Activated T-helper 17 cell treated with anti-CD3 and anti-CD28 coated beads, Interleukin-2, amount 50 U/mL, for 72 hours (primary cell): ENCODE results near the gene PSMD14. TPM values are rescaled to one million over a fixed set of nuclear protein-coding genes. Genes with fewer than 3 reads are reported as not detected.

Experiments used
- ATAC-seq: fragments of 150-1000 bp; cut with Tn5 transposase; replicated peaks from 2 replicates; pipeline ENCODE4 v1.10.0; 2021; ENCODE audit warnings: mild to moderate bottlenecking, moderate library complexity
- H3K27ac Mint-ChIP-seq: one replicate; pipeline ENCODE4 v1.8.0; 2022; ENCODE audit warnings: mixed read lengths
- H3K27me3 Mint-ChIP-seq: one replicate; pipeline ENCODE4 v1.8.0; 2022; ENCODE audit warnings: mixed read lengths
- H3K36me3 Mint-ChIP-seq: one replicate; pipeline ENCODE4 v1.8.0; 2022; ENCODE audit warnings: low read depth, mild to moderate bottlenecking, mixed read lengths
- H3K4me1 Mint-ChIP-seq: one replicate; pipeline ENCODE4 v1.8.0; 2022; ENCODE audit warnings: mixed read lengths
- H3K4me3 Mint-ChIP-seq: one replicate; pipeline ENCODE4 v1.8.0; 2022; ENCODE audit warnings: mild to moderate bottlenecking, mixed read lengths
- H3K9me3 Mint-ChIP-seq: one replicate; pipeline ENCODE4 v1.8.0; 2022; ENCODE audit warnings: mixed read lengths
- total RNA-seq, 2 donors: library from RNA; stranded (reverse); gene quantifications; one replicate each; pipeline ENCODE4 v1.2.3, GENCODE V29; 2022

PSMD14 gene
- total RNA-seq, 2 donors from 2014 or later, result 80.1 to 119 TPM

DNA sequence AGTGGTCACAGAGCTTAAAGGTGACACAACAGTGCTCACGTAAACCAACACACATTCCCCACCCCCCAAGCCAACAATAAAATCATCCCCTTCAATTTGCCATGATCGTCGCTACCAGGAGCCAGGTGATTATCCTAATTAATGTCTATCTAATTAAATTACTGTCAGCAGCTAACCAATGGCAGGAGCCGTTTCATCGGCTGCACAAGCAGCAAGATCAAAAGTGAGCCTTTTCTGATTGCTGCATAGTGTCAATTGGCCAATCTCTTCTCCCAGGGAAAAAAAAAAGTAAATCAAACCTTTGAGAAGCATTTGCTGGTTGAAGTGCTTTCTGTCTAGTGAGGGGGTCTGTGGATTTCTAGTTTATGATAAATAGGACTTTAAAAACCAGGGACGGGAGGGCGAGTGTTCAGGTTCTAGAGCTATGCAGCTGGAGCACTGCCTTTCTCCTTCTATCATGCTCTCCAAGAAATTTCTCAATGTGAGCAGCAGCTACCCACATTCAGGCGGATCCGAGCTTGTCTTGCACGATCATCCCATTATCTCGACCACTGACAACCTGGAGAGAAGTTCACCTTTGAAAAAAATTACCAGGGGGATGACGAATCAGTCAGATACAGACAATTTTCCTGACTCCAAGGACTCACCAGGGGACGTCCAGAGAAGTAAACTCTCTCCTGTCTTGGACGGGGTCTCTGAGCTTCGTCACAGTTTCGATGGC lies 107.9 kb downstream of the PSMD14 start, which contains the start of gene TBR1:
Gene TBR1, plus strand, starts transcription at position 311 of the 721 bp plus-strand sequence. Its CDS starts 114 bp downstream, at position 425.
- Mint-ChIP-seq H3K36me3 (peaks cover 23% of the 10 kb centered on the region), H3K27ac (no peak within 1 kb of the TSS), H3K4me1 (peaks cover 28% of the 10 kb centered on the region)

DNA sequence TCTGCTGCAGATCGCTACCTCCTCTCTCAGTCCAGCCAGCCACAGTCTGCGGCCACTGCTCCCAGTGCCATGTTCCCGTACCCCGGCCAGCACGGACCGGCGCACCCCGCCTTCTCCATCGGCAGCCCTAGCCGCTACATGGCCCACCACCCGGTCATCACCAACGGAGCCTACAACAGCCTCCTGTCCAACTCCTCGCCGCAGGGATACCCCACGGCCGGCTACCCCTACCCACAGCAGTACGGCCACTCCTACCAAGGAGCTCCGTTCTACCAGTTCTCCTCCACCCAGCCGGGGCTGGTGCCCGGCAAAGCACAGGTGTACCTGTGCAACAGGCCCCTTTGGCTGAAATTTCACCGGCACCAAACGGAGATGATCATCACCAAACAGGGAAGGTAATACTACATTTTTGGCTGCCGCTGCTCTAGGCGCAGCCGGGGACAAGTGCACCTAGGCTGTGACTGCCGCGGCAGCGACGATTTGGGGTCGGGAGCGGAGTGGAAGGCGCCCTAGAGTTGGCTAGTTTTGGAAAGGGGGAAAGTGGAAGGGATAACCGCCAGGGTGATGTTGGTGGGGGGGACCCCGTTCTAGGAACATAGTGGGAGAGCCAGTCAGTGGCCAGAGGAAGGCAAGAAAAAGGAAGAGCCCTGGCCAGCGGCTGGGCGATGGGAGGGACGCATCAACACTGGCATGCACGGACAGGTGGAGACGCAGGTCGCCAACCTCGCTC lies 108.6 kb downstream of the PSMD14 start:
- peak overlapping the region; percentile 70 for H3K4me3 Mint-ChIP-seq
- no peak overlapping the region for H3K27ac Mint-ChIP-seq
- no peak for ATAC-seq
- H3K27me3 Mint-ChIP-seq, result peaks cover 71% of the 10 kb centered on the region
- peaks cover 28% of the 10 kb centered on the region for H3K4me1 Mint-ChIP-seq
- H3K9me3 Mint-ChIP-seq, result no peaks in the 10 kb centered on the region
- H3K36me3 Mint-ChIP-seq, result peaks cover 16% of the 10 kb centered on the region

More for the DNA sequence above, 107.9 kb downstream of the PSMD14 start, which contains the start of gene TBR1:
- ATAC-seq, result no peak
- H3K9me3 Mint-ChIP-seq, result no peaks in the 10 kb centered on the region
- H3K27me3 Mint-ChIP-seq, result peaks cover 64% of the 10 kb centered on the region
- peak within 1 kb of the TSS; percentile 70 for H3K4me3 Mint-ChIP-seq

DNA sequence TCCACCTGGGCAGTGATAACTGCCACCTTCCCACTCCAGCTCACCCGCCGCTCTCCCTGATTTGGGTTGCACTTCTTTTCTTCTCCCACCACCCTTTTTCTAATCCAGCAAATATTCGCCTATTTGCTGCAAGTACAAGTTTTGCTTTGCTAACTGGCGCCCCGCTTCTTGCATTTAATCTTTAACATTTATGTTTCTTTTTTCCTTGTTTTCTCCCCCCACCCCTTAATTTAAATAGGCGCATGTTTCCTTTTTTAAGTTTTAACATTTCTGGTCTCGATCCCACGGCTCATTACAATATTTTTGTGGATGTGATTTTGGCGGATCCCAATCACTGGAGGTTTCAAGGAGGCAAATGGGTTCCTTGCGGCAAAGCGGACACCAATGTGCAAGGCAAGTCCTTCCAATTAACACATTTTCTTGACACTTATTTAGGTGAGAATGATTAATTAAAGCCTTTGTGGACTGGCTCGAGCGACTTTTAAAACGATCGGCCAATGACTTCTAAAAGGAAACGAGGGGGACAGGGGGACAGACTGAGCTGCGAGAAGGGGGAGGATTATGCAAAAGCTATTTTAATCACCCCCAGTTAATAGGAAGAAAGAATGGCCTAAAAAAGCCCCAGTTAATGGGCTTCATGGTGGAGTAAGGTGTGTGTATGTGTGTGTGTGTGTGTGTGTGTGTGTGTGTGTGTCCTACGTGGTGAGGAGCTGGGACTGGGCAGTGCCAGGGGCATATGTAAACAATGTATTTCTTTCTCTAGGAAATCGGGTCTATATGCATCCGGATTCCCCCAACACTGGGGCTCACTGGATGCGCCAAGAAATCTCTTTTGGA lies 109.4 kb downstream of the PSMD14 start:
- peaks cover 10% of the 10 kb centered on the region for H3K36me3 Mint-ChIP-seq
- H3K4me1 Mint-ChIP-seq, result peaks cover 28% of the 10 kb centered on the region
- peaks cover 79% of the 10 kb centered on the region for H3K27me3 Mint-ChIP-seq
- no peak overlapping the region for H3K27ac Mint-ChIP-seq
- no peaks in the 10 kb centered on the region for H3K9me3 Mint-ChIP-seq
- no peak for ATAC-seq
- H3K4me3 Mint-ChIP-seq, result peak overlapping the region; percentile 70

DNA sequence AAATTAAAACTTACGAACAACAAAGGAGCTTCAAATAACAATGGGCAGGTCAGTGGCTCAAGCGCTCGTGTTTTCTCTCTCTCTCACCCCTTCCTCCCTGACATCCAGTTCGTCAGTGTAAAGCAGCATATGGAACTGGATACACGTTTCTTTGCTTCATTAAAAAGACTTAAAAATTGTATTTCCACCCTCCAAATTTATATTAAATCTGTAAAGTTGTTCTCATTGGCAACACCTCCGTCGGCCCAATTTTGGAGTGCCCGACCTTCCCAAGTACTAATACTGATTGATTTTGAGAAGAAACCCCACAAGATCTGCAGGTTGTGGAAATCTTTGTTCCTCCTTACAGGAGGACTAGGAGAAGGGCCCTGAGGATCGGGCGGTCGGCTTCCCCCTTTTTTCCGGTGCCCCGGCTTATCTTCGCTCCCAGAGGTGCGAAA lies 110.1 kb downstream of the PSMD14 start:
- H3K36me3 Mint-ChIP-seq, result peaks cover 10% of the 10 kb centered on the region
- H3K4me1 Mint-ChIP-seq, result peaks cover 28% of the 10 kb centered on the region
- no peak overlapping the region for H3K27ac Mint-ChIP-seq
- H3K27me3 Mint-ChIP-seq, result peaks cover 85% of the 10 kb centered on the region
- no peak for ATAC-seq
- peak overlapping the region; percentile 14 for H3K4me3 Mint-ChIP-seq
- no peaks in the 10 kb centered on the region for H3K9me3 Mint-ChIP-seq

DNA sequence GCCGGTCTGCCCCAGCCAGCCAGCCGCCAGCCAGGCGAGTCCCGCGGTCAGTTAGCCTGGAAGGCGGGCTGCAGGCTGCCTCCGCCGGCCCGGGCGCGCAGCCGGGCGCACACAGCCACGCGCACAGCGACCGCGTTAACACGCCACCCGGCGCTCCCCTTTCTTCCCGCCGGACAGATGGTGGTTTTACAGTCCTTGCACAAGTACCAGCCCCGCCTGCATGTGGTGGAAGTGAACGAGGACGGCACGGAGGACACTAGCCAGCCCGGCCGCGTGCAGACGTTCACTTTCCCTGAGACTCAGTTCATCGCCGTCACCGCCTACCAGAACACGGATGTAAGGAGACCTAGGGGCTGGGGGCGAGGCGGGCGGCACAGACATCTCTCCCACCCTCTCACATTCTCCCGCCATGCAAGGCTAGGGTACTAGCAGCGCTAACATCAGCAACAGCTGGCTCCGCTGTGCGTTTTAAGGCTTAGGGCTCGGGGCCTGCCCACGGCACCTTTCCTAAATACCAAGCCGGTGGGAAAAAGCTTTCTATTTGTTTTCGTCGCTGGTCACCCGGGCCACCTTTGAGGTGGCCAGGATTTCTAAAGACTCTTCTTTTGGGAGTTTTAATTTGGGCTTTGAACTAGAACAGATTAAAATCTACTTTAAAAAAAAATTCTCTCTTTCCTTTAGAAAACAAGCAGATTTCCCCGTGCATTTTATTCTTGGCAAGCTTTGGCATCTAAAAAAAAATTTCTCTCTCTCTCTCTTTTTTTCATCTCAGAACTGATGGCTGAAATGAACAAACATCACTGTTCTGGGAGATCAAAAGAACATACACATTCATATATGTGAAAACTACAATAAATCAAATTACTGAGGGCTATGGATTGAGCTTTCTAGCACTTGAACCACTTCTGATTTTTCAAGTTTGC lies 110.8 kb downstream of the PSMD14 start:
- Mint-ChIP-seq H3K4me1 (peaks cover 25% of the 10 kb centered on the region), H3K27me3 (peaks cover 81% of the 10 kb centered on the region), H3K27ac (no peak overlapping the region), H3K36me3 (peaks cover 5% of the 10 kb centered on the region), H3K9me3 (no peaks in the 10 kb centered on the region), H3K4me3 (peak overlapping the region; percentile 14)
- no peak for ATAC-seq

DNA sequence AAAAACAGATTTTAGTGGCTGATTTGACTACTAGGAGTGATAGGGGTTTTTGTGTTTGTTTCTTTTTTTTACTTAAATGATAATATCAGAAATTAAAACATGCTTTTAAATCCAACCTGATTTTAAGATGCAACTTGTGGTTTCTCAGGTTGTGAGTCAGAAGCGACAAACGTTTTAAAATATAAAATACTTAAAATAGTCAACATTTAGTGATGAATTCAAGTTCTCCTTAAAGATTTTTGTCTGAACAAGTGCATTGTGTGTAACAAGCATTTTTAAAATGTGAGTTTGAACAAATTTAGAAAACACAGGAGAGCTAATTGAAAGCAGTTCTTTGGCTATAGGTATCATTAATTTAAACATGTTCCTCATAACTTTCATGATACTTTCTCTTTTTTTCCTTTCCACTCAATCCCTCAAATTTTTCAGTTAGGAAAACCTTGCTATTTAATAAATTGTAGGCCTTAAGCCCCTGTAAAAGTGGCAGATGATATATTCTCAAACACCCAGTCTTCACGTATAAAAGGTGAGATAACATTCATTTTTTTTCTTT lies 111.5 kb downstream of the PSMD14 start:
- H3K9me3 Mint-ChIP-seq, result peaks cover 4% of the 10 kb centered on the region
- peaks cover 87% of the 10 kb centered on the region for H3K27me3 Mint-ChIP-seq
- H3K4me3 Mint-ChIP-seq, result peak overlapping the region; percentile 14
- ATAC-seq, result no peak
- peaks cover 32% of the 10 kb centered on the region for H3K4me1 Mint-ChIP-seq
- H3K36me3 Mint-ChIP-seq, result peaks cover 11% of the 10 kb centered on the region
- no peak overlapping the region for H3K27ac Mint-ChIP-seq

DNA sequence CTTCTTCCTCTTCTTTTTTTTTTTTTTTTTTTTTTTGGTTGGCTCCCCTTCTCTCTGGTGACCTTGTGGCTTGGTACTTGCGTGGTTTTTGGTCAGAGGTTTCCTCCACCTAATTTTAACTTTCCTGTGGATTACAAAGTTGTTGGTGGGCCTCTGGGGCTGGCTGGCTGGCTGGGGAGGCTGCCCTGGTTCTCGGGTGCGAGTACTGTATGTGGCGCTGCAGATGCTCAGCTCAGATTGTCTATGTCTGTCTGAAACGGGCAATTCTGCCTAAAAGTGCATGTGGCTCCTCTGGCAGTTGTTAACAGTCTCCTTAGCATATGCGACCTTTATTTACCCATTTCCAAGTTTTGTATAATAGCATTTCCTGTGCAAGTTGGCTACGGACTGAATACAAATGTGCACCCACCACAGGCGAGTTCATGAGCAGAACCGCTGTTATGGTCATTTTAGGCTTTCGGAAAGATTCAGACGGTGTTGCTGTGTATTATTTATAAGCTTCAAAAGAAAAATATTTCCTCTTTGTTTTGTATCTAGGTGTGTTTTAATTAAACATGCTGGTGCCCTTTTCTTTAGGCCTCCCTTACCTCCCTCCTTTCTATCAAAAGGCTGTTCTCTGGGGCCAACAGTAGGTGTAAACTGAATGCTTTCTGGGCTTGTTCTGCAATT lies 112.3 kb downstream of the PSMD14 start:
- peaks cover 10% of the 10 kb centered on the region for H3K36me3 Mint-ChIP-seq
- H3K9me3 Mint-ChIP-seq, result peaks cover 4% of the 10 kb centered on the region
- no peak overlapping the region for H3K4me3 Mint-ChIP-seq
- peaks cover 30% of the 10 kb centered on the region for H3K4me1 Mint-ChIP-seq
- H3K27me3 Mint-ChIP-seq, result peaks cover 91% of the 10 kb centered on the region
- H3K27ac Mint-ChIP-seq, result no peak overlapping the region
- ATAC-seq, result no peak

DNA sequence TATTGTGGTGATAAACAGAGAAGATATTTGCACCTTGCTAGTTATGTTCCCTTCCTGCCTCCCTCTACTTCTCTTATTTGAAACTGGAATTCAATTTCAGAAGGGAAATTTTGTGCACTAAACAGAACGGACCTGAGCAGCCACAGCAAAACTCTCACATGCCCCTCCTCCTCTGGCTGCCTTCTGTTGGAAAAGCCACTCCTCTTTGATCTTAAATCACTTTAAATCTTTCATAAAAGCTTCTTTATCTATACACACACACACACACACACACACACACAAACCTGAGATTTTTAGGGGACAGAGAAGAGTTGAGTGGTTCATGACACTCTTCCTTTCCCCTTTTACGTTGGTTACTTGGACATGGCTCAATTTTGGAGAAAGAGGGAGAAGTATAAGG lies 113.5 kb downstream of the PSMD14 start:
- Mint-ChIP-seq H3K27me3 (peaks cover 91% of the 10 kb centered on the region), H3K4me3 (no peak overlapping the region), H3K4me1 (peaks cover 19% of the 10 kb centered on the region), H3K36me3 (peaks cover 10% of the 10 kb centered on the region), H3K27ac (no peak overlapping the region), H3K9me3 (peaks cover 4% of the 10 kb centered on the region)
- ATAC-seq, result no peak

DNA sequence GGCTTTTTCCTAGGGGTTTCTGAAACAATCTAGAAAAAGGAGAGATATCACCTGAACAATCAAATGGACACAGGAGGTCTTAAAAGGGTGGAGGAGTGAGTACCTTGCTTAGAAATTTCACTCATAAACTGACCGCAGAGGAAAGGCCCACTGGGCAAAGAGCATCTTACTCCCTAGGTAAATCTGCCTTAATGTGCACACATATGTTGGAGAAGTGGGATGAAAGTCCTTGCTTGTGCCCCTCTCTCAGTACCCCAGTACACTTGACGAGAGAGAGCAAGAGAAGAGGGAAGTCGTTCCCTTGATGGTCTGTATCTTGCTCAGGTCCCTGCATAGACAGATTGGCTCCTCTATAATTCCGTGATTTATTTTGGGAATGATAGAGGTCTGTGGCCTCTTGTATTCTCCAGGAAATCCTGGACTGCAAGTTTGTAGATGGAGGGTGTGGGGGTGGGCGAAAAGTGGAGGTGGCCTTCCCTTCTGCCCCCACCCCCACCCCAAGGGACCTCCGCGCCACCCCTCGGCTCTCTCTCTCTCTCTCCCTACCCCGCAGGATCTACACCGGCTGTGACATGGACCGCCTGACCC lies 114.7 kb downstream of the PSMD14 start:
- ATAC-seq, result no peak
- H3K4me3 Mint-ChIP-seq, result peak overlapping the region; percentile 43
- H3K9me3 Mint-ChIP-seq, result peaks cover 4% of the 10 kb centered on the region
- H3K36me3 Mint-ChIP-seq, result peaks cover 15% of the 10 kb centered on the region
- H3K4me1 Mint-ChIP-seq, result peaks cover 11% of the 10 kb centered on the region
- H3K27me3 Mint-ChIP-seq, result peaks cover 88% of the 10 kb centered on the region
- H3K27ac Mint-ChIP-seq, result no peak overlapping the region

DNA sequence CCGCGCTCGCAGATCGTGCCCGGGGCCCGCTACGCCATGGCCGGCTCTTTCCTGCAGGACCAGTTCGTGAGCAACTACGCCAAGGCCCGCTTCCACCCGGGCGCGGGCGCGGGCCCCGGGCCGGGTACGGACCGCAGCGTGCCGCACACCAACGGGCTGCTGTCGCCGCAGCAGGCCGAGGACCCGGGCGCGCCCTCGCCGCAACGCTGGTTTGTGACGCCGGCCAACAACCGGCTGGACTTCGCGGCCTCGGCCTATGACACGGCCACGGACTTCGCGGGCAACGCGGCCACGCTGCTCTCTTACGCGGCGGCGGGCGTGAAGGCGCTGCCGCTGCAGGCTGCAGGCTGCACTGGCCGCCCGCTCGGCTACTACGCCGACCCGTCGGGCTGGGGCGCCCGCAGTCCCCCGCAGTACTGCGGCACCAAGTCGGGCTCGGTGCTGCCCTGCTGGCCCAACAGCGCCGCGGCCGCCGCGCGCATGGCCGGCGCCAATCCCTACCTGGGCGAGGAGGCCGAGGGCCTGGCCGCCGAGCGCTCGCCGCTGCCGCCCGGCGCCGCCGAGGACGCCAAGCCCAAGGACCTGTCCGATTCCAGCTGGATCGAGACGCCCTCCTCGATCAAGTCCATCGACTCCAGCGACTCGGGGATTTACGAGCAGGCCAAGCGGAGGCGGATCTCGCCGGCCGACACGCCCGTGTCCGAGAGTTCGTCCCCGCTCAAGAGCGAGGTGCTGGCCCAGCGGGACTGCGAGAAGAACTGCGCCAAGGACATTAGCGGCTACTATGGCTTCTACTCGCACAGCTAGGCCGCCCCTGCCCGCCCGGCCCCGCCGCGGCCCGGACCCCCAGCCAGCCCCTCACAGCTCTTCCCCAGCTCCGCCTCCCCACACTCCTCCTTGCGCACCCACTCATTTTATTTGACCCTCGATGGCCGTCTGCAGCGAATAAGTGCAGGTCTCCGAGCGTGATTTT lies 115.5 kb downstream of the PSMD14 start:
- Mint-ChIP-seq H3K36me3 (peaks cover 15% of the 10 kb centered on the region), H3K27ac (peak overlapping the region; percentile 29), H3K4me1 (peaks cover 11% of the 10 kb centered on the region), H3K4me3 (peak overlapping the region; percentile 68), H3K27me3 (peaks cover 83% of the 10 kb centered on the region), H3K9me3 (peaks cover 4% of the 10 kb centered on the region)
- ATAC-seq, result peak; percentile 35

DNA sequence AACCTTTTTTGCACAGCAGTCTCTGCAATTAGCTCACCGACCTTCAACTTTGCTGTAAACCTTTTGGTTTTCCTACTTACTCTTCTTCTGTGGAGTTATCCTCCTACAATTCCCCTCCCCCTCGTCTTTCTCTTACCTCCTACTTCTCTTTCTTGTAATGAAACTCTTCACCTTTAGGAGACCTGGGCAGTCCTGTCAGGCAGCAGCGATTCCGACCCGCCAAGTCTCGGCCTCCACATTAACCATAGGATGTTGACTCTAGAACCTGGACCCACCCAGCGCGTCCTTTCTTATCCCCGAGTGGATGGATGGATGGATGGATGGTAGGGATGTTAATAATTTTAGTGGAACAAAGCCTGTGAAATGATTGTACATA lies 116.2 kb downstream of the PSMD14 start:
- ATAC-seq, result no peak
- H3K27ac Mint-ChIP-seq, result peak overlapping the region; percentile 29
- peaks cover 4% of the 10 kb centered on the region for H3K9me3 Mint-ChIP-seq

More for the DNA sequence above, 116.2 kb downstream of the PSMD14 start:
- Mint-ChIP-seq H3K27me3 (peaks cover 81% of the 10 kb centered on the region), H3K4me3 (peak overlapping the region; percentile 68), H3K36me3 (peaks cover 15% of the 10 kb centered on the region), H3K4me1 (peaks cover 11% of the 10 kb centered on the region)
